K562 (cell line): Measurements from ENCODE around the gene PIK3AP1.

ENCODE experiments used
- EP300 ChIP-seq: IDR thresholded peaks from 2 replicates; pipeline ENCODE4 v1.6.1; 2012; ENCODE audit warnings: low read length, improper control_type of control experiment
- GABPB1 ChIP-seq: sonication (generic); formaldehyde crosslinking; IDR thresholded peaks from 2 replicates; pipeline ENCODE4 v1.8.0; 2022; ENCODE audit warnings: mild to moderate bottlenecking, missing genetic modification reagents
- HDGF ChIP-seq: fragments of 450-650 bp; IDR thresholded peaks from 2 replicates; pipeline ENCODE4 v1.6.1; 2016
- RFX5 ChIP-seq: IDR thresholded peaks from 2 replicates; pipeline ENCODE4 v1.6.1; 2011; ENCODE audit warnings: low read depth, mild to moderate bottlenecking, improper control_type of control experiment, low read length
- TF ChIP-seq, protein P1 (sequence below): fragments of 250-450 bp; sonication (Bioruptor Pico); IDR thresholded peaks from 2 replicates; pipeline ENCODE4 v1.4.0; 2020
- TF ChIP-seq, protein P2 (sequence below), 2 experiments: fragments of 450-650 bp in 1 of 2; sonication (generic) in 1 of 2; formaldehyde crosslinking; conservative IDR thresholded peaks; 2 replicates each; pipeline versions ENCODE4 v1.4.0 to v1.8.1; 2020 to 2022; ENCODE audit warnings: mild to moderate bottlenecking in 1 of 2, missing genetic modification reagents in 1 of 2

DNA sequence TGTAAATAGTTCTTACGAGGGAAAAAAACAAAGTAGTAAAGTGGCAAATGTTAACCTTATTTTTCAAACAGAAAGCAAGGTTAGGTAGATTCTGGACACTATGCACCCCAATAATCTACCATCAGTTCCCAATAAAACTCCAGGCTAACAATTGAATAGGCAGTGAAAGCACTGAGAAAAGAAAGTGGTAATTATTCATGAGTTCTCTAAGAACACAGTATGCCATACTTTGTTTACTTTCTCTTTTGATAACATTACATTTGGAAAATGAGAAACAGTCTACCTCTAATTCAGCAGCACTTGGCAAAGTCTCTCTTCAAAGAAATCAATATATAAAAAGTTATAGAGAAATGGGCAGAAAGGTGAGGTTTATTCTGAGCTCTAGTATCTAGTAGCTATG is 151.9 kb downstream of the PIK3AP1 start:
- TF ChIP-seq, protein P1, sequence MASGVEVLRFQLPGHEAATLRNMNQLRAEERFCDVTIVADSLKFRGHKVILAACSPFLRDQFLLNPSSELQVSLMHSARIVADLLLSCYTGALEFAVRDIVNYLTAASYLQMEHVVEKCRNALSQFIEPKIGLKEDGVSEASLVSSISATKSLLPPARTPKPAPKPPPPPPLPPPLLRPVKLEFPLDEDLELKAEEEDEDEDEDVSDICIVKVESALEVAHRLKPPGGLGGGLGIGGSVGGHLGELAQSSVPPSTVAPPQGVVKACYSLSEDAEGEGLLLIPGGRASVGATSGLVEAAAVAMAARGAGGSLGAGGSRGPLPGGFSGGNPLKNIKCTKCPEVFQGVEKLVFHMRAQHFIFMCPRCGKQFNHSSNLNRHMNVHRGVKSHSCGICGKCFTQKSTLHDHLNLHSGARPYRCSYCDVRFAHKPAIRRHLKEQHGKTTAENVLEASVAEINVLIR, result no peak
- TF ChIP-seq GABPB1 (CRISPR knock-in tag), result no peak
- TF ChIP-seq, protein P2, sequence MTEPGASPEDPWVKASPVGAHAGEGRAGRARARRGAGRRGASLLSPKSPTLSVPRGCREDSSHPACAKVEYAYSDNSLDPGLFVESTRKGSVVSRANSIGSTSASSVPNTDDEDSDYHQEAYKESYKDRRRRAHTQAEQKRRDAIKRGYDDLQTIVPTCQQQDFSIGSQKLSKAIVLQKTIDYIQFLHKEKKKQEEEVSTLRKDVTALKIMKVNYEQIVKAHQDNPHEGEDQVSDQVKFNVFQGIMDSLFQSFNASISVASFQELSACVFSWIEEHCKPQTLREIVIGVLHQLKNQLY (CRISPR knock-in tag; conservative IDR thresholded peaks at IDR 0.05), result no peak
- no peak for TF ChIP-seq EP300
- TF ChIP-seq HDGF, result no peak
- TF ChIP-seq RFX5, result no peak
